ENCODE data around the gene CENPS.
A peak's percentile ranks its signal among the peaks of the same experiment; 100 is the strongest.

The CENPS gene

GRCh38 chr1:10387677-10388386, 42.4 kb upstream of the CENPS start:
- Histone ChIP-seq H3K4me3 (replicated peaks; ENCODE audit: low read depth, low read length) (no peak overlapping the region), H3K36me3 (ENCODE audit: control insufficient read depth, insufficient read depth, low read length) (no peaks in the 10 kb centered on the region), H3K27me3 (replicated peaks; ENCODE audit: control insufficient read depth, insufficient read depth, low read length) (no peaks in the 10 kb centered on the region)
- TF ChIP-seq CTCF (IDR thresholded peaks at IDR 0.05; ENCODE audit: insufficient read depth, low read length, poor library complexity, severe bottlenecking), result no peak
- DNase-seq (ENCODE audit: extremely low read depth, insufficient read length), result no peak

GRCh38 chr1:10388387-10388715, 41.9 kb upstream of the CENPS start:
- Histone ChIP-seq H3K4me3 (replicated peaks; ENCODE audit: low read depth, low read length) (no peak overlapping the region), H3K27me3 (replicated peaks; ENCODE audit: control insufficient read depth, insufficient read depth, low read length) (no peaks in the 10 kb centered on the region), H3K36me3 (ENCODE audit: control insufficient read depth, insufficient read depth, low read length) (no peaks in the 10 kb centered on the region)
- no peak for DNase-seq (ENCODE audit: extremely low read depth, insufficient read length)
- TF ChIP-seq CTCF (IDR thresholded peaks at IDR 0.05; ENCODE audit: insufficient read depth, low read length, poor library complexity, severe bottlenecking), result no peak

- DNase-seq (ENCODE audit: extremely low read depth, insufficient read length), result no peak
- H3K4me3 ChIP-seq (replicated peaks; ENCODE audit: low read depth, low read length), result no peak overlapping the region
These were observed 40.8 kb upstream of the CENPS start for GRCh38 chr1:10389271-10389973.

GRCh38 chr1:10396870-10397269, 33.4 kb upstream of the CENPS start:
- DNase-seq (ENCODE audit: extremely low read depth, insufficient read length), result no peak
- Histone ChIP-seq H3K36me3 (ENCODE audit: control insufficient read depth, insufficient read depth, low read length) (no peaks in the 10 kb centered on the region), H3K4me3 (replicated peaks; ENCODE audit: low read depth, low read length) (no peak overlapping the region), H3K27me3 (replicated peaks; ENCODE audit: control insufficient read depth, insufficient read depth, low read length) (no peaks in the 10 kb centered on the region)
- no peak for TF ChIP-seq CTCF (IDR thresholded peaks at IDR 0.05; ENCODE audit: insufficient read depth, low read length, poor library complexity, severe bottlenecking)

More at GRCh38 chr1:10389271-10389973, 40.8 kb upstream of the CENPS start:
- no peaks in the 10 kb centered on the region for H3K27me3 ChIP-seq (replicated peaks; ENCODE audit: control insufficient read depth, insufficient read depth, low read length)
- TF ChIP-seq CTCF (IDR thresholded peaks at IDR 0.05; ENCODE audit: insufficient read depth, low read length, poor library complexity, severe bottlenecking), result no peak
- H3K36me3 ChIP-seq (ENCODE audit: control insufficient read depth, insufficient read depth, low read length), result no peaks in the 10 kb centered on the region

GRCh38 chr1:10398278-10398733, 31.9 kb upstream of the CENPS start:
- no peak for DNase-seq (ENCODE audit: extremely low read depth, insufficient read length)
- peaks cover 3% of the 10 kb centered on the region for H3K36me3 ChIP-seq (ENCODE audit: control insufficient read depth, insufficient read depth, low read length)
- no peak for TF ChIP-seq CTCF (IDR thresholded peaks at IDR 0.05; ENCODE audit: insufficient read depth, low read length, poor library complexity, severe bottlenecking)
- peak overlapping the region; percentile 91 for H3K4me3 ChIP-seq (replicated peaks; ENCODE audit: low read depth, low read length)
- no peaks in the 10 kb centered on the region for H3K27me3 ChIP-seq (replicated peaks; ENCODE audit: control insufficient read depth, insufficient read depth, low read length)

All from GM06990 (cell line).